ENCODE measurements around the gene ACTR3C. TPM values are rescaled to one million over a fixed set of nuclear protein-coding genes. Genes with fewer than 3 reads are reported as not detected.

Gene ACTR3C
- total RNA-seq, result 8.2 and 9.8 TPM in 2 replicates

DNA sequence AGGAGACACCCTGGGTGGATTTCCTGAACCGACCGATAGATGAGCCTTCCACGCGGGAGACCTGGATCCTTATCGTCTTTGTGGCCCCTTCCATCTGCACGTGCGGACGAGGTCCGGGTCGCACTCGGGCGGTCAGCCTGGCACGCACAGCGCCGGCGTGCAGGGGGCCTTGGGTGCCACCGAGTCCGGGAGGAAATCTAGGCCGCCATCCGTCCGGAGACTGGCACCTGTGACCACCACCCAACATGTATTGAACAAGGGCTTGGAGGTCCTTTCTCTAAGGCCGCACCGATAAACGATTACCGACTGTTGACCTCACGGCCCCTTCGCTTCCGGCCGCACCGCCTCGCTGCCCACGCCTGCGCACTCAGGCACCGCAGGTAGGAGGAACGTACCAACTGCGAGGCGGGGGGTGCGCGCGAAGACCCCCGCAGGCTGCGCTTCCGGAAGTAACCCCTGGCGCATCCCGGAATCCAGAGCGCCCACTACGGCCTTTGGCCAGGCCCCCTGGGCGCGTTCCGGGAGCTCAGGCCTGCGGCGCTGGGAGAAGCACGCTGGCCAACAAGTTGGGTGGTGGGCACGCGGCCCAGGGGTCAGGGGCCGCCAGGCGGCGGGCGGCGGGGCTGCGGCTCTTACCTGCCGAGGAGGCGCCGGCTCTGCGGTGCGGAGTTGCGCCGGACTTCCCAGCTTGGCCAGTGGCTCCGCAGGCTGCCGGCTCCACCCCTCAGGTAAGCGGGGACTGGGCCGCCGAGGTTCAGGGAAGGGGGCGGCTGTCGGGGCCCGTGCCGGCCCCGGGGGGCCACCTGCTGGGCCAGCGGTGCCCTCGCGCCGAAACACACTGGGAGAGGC is at the start of gene ACTR3C, which contains the start of gene LRRC61:
TSS of gene ACTR3C (minus strand) at position 713 of the 849 bp plus-strand sequence. CDS start 28,249 bp downstream, outside the sequence.
TSS of gene LRRC61 (plus strand) at position 523 of the 849 bp plus-strand sequence. CDS start 13,507 bp downstream, outside the sequence.
- H3K36me3 Mint-ChIP-seq (ENCODE audit: low read depth), result peaks cover 30% of the 10 kb centered on the region
- intact Hi-C loops (cut with micrococcal nuclease), result loop anchor here (1.0 to 10.0 kb wide), 12 partner anchors 36 to 1294 kb away; partner anchors contain the start of genes ATP6V0E2, FASTK, PDIA4 and TMUB1
- DNase-seq (ENCODE audit: low spot score), result peak; percentile 64
- H3K27me3 Mint-ChIP-seq (ENCODE audit: insufficient read depth), result no peaks in the 10 kb centered on the region
- H3K27ac Mint-ChIP-seq, result peak within 1 kb of the TSS; percentile 99
- no peaks in the 10 kb centered on the region for H3K9me3 Mint-ChIP-seq
- peak within 1 kb of the TSS; percentile 97 for H3K4me3 Mint-ChIP-seq
- peaks cover 62% of the 10 kb centered on the region for H3K4me1 Mint-ChIP-seq (ENCODE audit: low read depth)

- no peak for DNase-seq (ENCODE audit: low spot score)
- Mint-ChIP-seq H3K9me3 (no peaks in the 10 kb centered on the region), H3K4me1 (ENCODE audit: low read depth) (peaks cover 52% of the 10 kb centered on the region), H3K36me3 (ENCODE audit: low read depth) (peaks cover 28% of the 10 kb centered on the region), H3K27me3 (ENCODE audit: insufficient read depth) (no peaks in the 10 kb centered on the region), H3K27ac (no peak overlapping the region), H3K4me3 (no peak overlapping the region)
- intact Hi-C loops (cut with micrococcal nuclease), result no loop called here
Observed at GRCh38 chr7:150372271-150373048, 49.1 kb upstream of the ACTR3C start.

GRCh38 chr7:150371996-150372270 is 48.6 kb upstream of the ACTR3C start:
- no peaks in the 10 kb centered on the region for H3K27me3 Mint-ChIP-seq (ENCODE audit: insufficient read depth)
- no peaks in the 10 kb centered on the region for H3K9me3 Mint-ChIP-seq
- peaks cover 28% of the 10 kb centered on the region for H3K36me3 Mint-ChIP-seq (ENCODE audit: low read depth)
- DNase-seq (ENCODE audit: low spot score), result no peak
- intact Hi-C loops (cut with micrococcal nuclease), result no loop called here
- no peak overlapping the region for H3K27ac Mint-ChIP-seq
- peaks cover 52% of the 10 kb centered on the region for H3K4me1 Mint-ChIP-seq (ENCODE audit: low read depth)
- H3K4me3 Mint-ChIP-seq, result no peak overlapping the region

DNA sequence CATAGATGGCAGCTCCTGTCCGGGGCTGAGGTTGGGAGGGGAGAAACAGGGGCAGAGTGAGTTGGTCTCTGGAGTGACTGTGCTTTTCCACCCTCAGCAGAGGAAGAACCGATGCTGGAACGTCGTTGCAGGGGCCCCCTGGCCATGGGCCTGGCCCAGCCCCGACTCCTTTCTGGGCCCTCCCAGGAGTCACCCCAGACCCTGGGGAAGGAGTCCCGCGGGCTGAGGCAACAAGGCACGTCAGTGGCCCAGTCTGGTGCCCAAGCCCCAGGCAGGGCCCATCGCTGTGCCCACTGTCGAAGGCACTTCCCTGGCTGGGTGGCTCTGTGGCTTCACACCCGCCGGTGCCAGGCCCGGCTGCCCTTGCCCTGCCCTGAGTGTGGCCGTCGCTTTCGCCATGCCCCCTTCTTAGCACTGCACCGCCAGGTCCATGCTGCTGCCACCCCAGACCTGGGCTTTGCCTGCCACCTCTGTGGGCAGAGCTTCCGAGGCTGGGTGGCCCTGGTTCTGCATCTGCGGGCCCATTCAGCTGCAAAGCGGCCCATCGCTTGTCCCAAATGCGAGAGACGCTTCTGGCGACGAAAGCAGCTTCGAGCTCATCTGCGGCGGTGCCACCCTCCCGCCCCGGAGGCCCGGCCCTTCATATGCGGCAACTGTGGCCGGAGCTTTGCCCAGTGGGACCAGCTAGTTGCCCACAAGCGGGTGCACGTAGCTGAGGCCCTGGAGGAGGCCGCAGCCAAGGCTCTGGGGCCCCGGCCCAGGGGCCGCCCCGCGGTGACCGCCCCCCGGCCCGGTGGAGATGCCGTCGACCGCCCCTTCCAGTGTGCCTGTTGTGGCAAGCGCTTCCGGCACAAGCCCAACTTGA is 48.0 kb upstream of the ACTR3C start:
- Mint-ChIP-seq H3K27ac (no peak overlapping the region), H3K9me3 (no peaks in the 10 kb centered on the region), H3K27me3 (ENCODE audit: insufficient read depth) (no peaks in the 10 kb centered on the region), H3K36me3 (ENCODE audit: low read depth) (peaks cover 28% of the 10 kb centered on the region), H3K4me1 (ENCODE audit: low read depth) (peaks cover 48% of the 10 kb centered on the region), H3K4me3 (no peak overlapping the region)
- DNase-seq (ENCODE audit: low spot score), result no peak
- intact Hi-C loops (cut with micrococcal nuclease), result no loop called here

DNA sequence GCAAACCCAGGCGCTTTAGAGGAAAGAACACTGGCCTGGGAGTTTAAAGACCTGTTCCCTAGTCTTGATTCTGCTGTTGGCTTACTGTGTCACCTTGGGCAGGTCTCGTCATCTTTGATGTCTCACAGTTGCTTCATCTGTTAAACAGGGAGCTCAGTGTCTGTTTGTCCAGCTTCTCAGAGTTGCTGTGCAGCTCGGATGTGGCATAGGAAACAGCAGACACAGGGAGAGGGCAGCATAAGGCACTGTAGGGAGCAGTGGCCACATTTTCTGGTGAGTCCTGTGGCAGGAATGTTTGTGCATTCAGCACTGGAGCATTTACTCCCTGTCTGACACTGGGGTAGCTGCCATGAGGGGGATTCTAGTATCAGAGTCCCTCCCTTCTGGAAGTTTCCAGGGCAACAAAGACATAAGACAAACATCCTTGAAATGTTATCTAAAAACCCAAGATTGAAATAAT is 47.3 kb upstream of the ACTR3C start:
- no peak for DNase-seq (ENCODE audit: low spot score)
- H3K9me3 Mint-ChIP-seq, result no peaks in the 10 kb centered on the region
- peaks cover 28% of the 10 kb centered on the region for H3K36me3 Mint-ChIP-seq (ENCODE audit: low read depth)
- no peak overlapping the region for H3K27ac Mint-ChIP-seq
- intact Hi-C loops (cut with micrococcal nuclease), result no loop called here
- no peaks in the 10 kb centered on the region for H3K27me3 Mint-ChIP-seq (ENCODE audit: insufficient read depth)
- peaks cover 46% of the 10 kb centered on the region for H3K4me1 Mint-ChIP-seq (ENCODE audit: low read depth)
- H3K4me3 Mint-ChIP-seq, result peak overlapping the region; percentile 94

GRCh38 chr7:150369748-150370501 is 46.6 kb upstream of the ACTR3C start:
- Mint-ChIP-seq H3K36me3 (ENCODE audit: low read depth) (peaks cover 28% of the 10 kb centered on the region), H3K4me3 (peak overlapping the region; percentile 94), H3K4me1 (ENCODE audit: low read depth) (peaks cover 52% of the 10 kb centered on the region), H3K9me3 (no peaks in the 10 kb centered on the region), H3K27ac (peak overlapping the region; percentile 95), H3K27me3 (ENCODE audit: insufficient read depth) (peaks cover 1% of the 10 kb centered on the region)
- DNase-seq (ENCODE audit: low spot score), result no peak
- intact Hi-C loops (cut with micrococcal nuclease), result loop anchor here (1.0 kb wide), 2 partner anchors 9 to 35 kb away; partner anchors contain the start of gene ZNF775

- intact Hi-C loops (cut with micrococcal nuclease), result loop anchor here (1.0 kb wide), 4 partner anchors 10 to 48 kb away; partner anchors contain the start of gene ZNF775
- peaks cover 23% of the 10 kb centered on the region for H3K36me3 Mint-ChIP-seq (ENCODE audit: low read depth)
Observed at GRCh38 chr7:150368884-150369747, 45.8 kb upstream of the ACTR3C start.

DNA sequence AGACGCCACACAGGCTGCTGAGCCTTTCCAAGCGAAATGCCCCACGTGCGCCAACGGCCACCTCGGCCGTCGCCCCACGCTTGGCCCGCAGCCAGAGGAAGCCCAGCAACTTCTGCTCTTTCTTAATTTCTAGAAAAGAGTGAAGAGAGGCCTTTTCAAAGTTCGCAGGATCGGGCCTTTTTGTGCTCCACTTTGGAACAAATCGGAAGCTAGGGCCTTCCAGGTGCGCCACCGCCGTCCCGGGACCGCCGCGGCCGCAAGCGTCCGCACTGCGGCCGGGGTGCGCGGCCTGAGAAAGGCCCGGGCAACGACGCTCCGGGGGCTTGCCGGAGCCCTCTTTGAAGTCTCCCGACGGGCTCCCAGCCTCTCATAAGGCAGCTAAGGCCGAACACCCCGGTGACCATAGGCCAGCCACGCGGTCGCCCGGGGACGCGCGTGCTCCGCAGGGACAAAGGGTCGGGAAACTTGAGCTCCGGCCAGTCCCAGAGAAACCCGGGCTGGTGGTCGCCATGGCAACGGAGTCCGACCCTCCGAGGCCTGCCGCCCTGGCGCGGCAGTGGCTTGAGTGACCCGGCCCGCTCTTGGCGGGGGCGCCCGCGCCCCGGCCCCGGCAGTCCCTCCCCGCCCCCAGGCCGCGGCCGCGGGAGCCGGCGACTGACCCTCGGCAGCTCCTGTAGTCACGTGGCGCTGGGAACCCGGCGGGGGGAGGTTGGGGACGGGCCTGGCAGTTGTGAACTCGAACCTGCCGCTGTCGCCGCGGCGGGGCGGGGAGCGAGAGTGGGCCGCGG is 44.9 kb upstream of the ACTR3C start, which contains the start of gene REPIN1:
TSS of gene REPIN1 (plus strand) at position 727 of the 788 bp plus-strand sequence. CDS start 890 bp downstream, outside the sequence.
- peak; percentile 73 for DNase-seq (ENCODE audit: low spot score)
- Mint-ChIP-seq H3K4me3 (peak within 1 kb of the TSS; percentile 94), H3K4me1 (ENCODE audit: low read depth) (peaks cover 50% of the 10 kb centered on the region), H3K27ac (peak within 1 kb of the TSS; percentile 98), H3K36me3 (ENCODE audit: low read depth) (peaks cover 17% of the 10 kb centered on the region), H3K9me3 (no peaks in the 10 kb centered on the region), H3K27me3 (ENCODE audit: insufficient read depth) (peaks cover 1% of the 10 kb centered on the region)
- intact Hi-C loops (cut with micrococcal nuclease), result loop anchor here (1.0 kb wide), 2 partner anchors 11 to 47 kb away; no protein-coding TSS in a partner anchor

More at GRCh38 chr7:150368884-150369747, 45.8 kb upstream of the ACTR3C start:
- no peak for DNase-seq (ENCODE audit: low spot score)
- Mint-ChIP-seq H3K4me3 (peak overlapping the region; percentile 94), H3K27me3 (ENCODE audit: insufficient read depth) (peaks cover 1% of the 10 kb centered on the region), H3K4me1 (ENCODE audit: low read depth) (peaks cover 52% of the 10 kb centered on the region), H3K9me3 (no peaks in the 10 kb centered on the region), H3K27ac (peak overlapping the region; percentile 95)

DNA sequence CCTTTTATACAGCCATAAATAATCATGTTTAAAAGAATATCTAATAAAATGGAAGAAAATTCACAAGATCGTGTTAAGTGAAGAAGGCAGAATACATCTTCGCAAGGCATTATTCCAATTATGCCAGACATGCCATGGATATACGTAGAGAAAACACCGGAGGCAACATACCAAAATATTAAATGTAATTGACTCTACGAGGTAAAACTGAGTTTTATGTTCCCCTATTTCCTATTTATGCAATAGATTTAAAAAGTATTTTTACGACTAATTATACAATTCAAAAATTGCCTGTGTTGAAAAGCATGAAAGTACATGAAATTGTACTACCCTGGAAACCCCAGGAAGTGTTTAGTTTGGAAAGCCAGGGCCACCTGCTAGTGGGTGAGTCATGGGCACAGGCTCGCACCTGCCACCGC is 44.3 kb upstream of the ACTR3C start:
- Mint-ChIP-seq H3K4me1 (ENCODE audit: low read depth) (peaks cover 49% of the 10 kb centered on the region), H3K4me3 (peak overlapping the region; percentile 94), H3K27ac (peak overlapping the region; percentile 98), H3K27me3 (ENCODE audit: insufficient read depth) (peaks cover 1% of the 10 kb centered on the region), H3K9me3 (no peaks in the 10 kb centered on the region), H3K36me3 (ENCODE audit: low read depth) (peaks cover 11% of the 10 kb centered on the region)
- no peak for DNase-seq (ENCODE audit: low spot score)
- intact Hi-C loops (cut with micrococcal nuclease), result loop anchor here (1.0 kb wide), 2 partner anchors 10 to 46 kb away; no protein-coding TSS in a partner anchor

DNA sequence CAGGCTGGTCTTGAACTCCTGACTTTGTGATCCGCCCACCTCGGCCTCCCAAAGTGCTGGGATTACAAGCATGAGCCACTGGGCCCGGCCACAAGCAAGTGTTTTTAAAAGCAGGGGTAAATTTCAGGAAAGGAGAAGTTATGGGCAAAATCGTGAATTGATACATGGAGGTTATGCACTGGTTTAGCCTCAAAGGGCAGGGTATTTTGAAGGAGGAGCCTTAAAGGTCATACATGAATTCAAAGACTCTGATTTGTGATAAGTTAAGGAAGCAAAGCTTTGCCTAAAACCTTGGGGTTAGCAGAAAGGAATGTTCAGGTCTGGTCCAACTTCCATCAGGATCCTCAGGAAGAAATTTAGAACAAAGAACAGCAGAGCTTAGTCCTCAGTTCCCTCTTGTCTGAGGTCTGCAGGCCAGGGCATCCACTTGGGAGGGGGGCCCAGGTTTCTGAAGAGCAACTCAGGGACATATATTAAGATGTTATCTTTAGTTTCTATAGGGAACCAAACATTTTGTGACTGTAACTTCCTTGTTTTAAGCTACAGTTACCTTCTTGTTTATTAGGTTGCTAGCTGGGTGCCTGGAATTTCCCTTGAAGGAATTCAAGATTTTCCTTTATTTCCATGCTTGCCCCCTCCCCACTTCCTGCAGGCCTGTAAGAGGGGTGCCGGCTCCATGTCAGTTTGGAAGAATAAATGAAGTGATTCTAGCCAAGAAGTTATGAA is 42.5 kb upstream of the ACTR3C start:
- Mint-ChIP-seq H3K4me1 (ENCODE audit: low read depth) (peaks cover 48% of the 10 kb centered on the region), H3K4me3 (no peak overlapping the region), H3K27ac (peak overlapping the region; percentile 44), H3K36me3 (ENCODE audit: low read depth) (peaks cover 6% of the 10 kb centered on the region), H3K9me3 (no peaks in the 10 kb centered on the region), H3K27me3 (ENCODE audit: insufficient read depth) (peaks cover 1% of the 10 kb centered on the region)
- intact Hi-C loops (cut with micrococcal nuclease), result no loop called here
- no peak for DNase-seq (ENCODE audit: low spot score)
